HG03103 (cell line): Measurements from ENCODE around the gene CLDN5.

Source experiments
- ATAC-seq: cut with Tn5 transposase; IDR thresholded peaks from one replicate; pipeline ENCODE4 v1.9.1; 2021; ENCODE audit warnings: low read depth; ENCODE audit not compliant: unreplicated experiment

The CLDN5 gene

GRCh38 chr22:19523240-19524169, 705 bp downstream of the CLDN5 start:
- no peak for ATAC-seq

DNA sequence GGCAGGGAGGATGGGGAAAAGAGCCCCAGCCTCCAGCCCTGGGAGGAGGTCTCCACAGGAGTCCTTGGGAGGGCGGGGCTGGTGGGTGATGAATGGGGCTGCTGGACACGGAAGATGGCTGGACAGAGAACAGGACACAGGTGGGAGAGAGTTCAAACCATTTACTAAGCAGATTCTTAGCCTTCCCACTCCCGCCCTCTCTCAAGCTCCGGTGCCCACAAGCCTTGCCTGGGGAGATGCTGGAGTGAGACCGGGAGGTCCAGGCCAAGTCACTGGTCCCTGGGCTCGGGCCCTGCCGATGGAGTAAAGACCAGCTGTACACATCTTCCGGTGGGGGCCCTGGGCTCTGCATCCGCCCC, 1.4 kb downstream of the CLDN5 start:
- no peak for ATAC-seq

DNA sequence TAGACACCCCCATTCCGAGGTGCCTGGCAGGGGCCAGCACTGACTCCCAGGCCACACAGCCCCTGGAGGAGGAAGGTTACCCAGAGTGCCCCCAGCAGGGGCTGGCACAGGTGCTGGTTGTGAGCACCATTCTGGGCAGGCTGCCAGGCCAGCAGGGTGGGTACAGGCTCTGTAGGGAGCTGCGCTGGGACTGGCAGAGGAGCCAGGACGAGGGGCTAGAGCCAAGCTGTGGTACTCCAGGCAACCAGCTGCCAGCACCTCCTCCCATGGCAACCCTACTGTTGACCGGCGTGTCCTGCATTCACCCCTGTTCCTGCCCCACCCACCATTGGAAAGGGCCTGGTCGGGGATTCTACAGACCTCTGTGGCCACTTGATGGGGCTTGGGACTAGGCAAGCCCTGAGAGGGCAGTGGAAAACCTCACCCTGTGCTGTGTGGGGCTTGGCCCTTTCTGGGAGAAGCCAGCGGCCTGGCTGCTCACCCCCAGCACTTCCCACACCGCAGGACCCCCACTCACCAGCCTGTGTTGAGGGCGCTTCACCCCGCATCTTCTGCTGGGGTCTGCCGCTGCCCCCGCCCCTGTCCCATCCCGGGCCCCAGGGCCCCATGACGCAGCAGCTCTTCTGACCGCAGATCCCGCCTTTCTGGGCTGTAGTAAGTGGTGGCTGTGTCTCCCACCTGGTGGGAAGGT, 1.9 kb downstream of the CLDN5 start:
- no peak for ATAC-seq

DNA sequence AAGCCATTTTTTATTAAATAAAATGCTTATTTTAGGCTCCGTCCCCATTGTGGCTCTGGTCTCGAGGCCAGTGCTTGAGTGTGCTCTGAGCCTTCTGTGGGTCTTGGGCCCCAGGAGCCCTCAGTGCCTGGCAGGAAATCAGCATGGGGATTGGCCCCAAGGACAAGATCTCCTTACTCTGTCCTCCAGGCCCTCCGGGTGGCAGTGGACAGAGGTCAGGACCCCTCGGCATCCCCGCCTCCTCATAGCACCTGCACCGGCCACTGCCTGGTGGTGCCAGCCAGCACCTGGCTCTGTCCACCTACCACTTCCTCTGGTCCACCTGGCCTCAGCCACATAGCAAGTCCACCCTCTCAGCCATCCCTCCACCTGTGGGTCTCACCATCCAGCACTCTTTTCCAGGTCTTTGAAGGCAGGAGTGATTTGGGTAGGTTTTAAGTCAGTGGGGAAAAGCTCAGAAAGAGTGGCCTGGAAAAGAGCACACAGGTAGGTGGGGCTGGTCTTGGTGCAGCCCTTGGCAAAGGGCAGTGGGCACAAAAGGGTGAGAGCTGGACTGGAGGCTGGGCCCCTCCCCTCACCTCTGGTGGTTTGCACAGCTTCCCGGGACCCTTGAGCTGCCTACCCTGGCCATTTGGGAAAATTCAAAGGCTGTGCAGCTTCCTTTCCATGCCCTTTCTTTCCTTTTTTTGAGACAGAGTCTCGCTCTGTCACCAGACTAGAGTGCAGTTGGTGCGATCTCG, 3.5 kb downstream of the CLDN5 start:
- no peak for ATAC-seq

DNA sequence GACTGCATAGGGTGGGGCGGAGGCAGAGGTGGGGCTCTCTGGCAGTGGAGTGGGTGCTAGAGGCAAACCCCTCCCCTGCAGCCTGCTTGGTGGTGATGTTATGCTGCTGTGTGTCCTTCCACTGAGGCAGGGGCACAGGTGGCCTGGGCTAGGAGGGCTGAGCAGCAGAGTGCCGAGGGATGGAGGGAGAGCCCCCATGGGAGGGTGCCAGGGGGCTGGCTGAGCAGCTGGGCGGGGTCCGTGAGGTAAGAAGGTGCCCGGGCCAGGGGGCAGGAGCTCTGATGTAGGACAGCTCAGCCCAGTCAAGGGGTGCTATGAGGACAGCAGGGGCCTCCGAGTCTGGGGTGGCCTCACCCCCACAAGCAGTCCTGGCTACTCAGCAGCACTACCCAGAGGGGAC, 4.2 kb downstream of the CLDN5 start:
- ATAC-seq = no peak

DNA sequence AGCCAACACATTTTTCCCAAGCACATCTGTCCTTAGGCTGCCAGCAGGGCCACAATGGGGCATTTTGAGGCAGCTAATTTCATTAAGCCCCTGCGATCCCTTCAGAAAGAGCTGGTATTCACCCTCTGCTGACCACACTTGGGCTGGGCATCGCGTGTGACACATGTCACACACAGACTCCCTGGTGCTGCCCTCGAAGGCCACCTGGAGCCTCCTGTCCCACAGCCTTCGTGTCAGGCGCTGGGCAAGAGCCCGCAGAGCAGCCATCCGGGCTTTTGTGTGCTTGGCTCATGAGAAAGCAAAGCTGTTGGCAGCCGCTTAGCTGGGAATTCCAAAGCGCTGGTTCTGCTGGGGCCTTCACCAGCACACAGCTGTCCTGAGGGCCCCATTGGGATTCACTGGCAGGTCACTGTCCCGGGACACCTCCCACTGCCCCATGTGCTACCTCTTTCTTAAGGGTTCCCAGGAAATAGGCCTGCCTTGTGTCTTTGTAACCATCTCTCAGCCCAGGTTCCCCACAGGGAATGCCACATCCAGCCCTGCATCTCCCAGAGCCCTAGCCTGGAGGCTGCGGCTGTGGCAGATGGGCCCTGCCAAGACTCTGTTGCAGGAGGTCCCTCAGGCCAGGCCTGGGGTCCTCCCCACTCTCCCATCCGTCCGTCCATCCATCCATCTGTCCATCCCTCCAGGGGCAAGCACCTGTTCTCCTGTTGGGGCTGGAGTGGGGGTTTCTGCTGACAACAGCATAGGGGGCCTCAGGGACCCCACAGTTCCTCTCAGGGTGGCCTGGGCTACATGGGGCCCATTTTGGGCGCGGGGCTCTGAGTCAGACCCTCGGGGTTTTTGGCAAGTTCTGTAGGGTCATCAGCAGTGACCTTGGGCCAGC, 4.9 kb downstream of the CLDN5 start:
- ATAC-seq = no peak

DNA sequence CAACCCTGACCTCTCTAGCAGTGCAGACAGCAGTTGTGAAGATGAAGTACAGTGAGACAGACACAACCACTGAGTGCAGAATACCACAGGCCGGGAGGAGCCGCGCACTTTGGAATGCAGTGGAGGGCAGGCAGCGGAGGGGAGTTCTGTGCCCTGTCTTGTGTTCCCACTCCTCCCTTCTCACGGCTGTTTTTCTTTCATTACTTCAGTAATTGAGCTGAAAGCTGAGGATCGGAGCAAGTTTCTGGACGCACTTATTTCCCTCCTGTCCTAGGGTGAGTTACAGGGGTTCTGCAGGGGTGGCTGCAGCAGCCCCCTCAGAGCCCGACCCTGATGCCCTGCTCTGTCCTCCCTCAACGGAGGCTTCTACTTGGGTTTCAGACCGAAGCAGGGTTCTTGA, 5.6 kb downstream of the CLDN5 start:
- ATAC-seq = no peak

- ATAC-seq = no peak
These were observed 6.1 kb downstream of the CLDN5 start for GRCh38 chr22:19517919-19518611.

DNA sequence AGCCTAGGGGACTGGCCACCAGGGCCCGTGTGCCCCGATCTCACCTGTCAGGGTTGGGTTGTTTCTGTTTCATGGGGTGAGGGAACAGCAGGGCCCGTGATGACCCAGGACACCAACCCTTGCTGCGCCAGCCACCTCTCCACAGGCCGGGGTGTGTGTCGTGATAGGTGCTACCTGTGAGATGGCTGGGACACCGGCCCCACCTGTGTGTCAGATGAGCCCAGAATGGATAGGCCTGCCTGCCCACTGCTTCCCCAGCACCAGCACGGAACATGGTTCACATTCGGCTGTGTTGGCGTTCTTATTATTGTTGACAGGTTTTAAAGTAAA, 7.1 kb downstream of the CLDN5 start:
- ATAC-seq = no peak

GRCh38 chr22:19516378-19517170, 7.6 kb downstream of the CLDN5 start:
- ATAC-seq = no peak

GRCh38 chr22:19515654-19516377, 8.4 kb downstream of the CLDN5 start:
- no peak for ATAC-seq

- ATAC-seq = no peak
These were observed 9.2 kb downstream of the CLDN5 start for GRCh38 chr22:19514831-19515565.

DNA sequence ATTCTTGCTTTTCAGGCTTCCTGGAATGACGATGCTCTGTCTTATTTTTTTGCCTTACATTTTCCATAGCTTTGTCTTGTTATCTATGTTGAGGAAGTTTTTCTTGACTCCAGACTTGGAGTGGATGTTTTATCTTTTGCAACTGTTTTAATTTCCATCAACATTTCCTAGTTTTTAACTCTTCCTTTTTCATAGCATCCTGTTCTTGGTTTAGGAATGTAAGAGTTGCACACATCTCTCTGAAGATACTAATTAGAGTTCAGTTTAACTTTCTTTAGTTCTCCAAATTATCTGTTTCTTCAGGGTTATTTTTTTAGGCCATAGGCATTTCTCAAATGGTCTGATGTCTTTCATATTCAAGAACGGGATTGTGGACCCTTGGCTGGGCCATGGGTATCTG, 10.4 kb downstream of the CLDN5 start:
- ATAC-seq = no peak

DNA sequence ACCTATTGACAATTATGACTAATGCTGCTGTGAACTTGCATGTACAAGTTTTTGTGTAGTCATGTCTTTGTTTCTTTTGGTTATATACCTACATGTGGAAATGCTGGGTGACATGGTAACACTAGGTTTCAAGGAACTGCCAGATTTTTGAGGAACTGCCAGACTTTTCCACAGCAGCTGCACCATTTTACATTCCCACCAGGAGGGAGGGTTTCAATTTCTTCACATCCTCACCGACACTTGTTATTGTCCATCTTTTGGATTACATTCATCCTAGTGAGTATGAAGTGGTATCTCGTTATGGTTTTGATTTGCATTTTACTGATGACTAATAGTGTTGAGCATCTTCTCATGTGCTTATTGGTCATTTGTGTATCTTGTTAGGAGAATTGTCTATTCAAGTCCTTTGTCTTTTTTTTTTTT, 13.3 kb downstream of the CLDN5 start:
- ATAC-seq = no peak

DNA sequence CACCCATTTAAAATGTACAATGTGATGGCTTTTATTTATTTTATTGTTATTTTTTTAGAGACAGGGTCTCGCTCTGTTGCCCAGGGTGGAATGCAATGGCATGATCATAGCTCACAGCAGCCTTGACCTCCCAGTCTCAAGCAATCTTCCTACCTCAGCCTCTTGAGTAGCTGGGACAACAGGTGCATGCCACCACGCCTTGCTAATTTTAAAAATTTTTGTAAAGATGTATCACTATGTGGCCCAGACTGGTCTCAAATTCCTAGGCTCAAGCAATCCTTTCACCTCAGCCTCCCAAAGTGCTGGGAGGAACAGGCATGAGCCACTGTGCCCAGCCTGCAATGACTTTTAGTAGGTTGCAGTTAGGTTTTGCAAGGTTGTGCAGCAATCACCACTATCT, 14.3 kb downstream of the CLDN5 start:
- ATAC-seq = no peak

DNA sequence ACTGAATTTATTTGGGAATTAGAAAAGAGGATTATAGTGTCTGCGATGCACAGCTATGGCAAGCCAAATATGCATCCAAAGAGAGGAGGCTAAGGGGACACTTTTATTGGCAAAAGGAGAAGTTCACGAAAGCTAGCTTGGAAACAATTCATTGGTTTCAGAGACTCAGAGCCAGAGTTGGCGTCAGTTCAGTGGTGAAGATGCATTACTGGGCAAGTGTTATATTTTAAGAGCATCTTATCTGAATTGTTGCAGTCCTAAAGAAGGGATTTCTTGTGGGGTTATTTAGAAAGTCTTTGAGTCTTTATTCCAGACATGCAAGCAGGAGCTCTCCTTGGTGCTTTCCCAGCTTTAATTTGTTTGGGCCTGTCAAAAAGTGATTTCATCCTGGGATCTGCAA, 15.0 kb downstream of the CLDN5 start:
- no peak for ATAC-seq

GRCh38 chr22:19508024-19508776, 16.0 kb downstream of the CLDN5 start:
- no peak for ATAC-seq
